DOHH2 (cell line): ENCODE measurements around the gene LHX2.

ENCODE experiments used
- CTCF ChIP-seq: fragments of 200-600 bp; sonication (generic); IDR thresholded peaks from one replicate; pipeline ENCODE4 v1.5.1; 2014; ENCODE audit warnings: antibody characterized with exemption, mild to moderate bottlenecking, low read depth, low read length; ENCODE audit not compliant: poor library complexity, severe bottlenecking
- EZH2phosphoT487 ChIP-seq: fragments of 200-600 bp; sonication (generic); IDR thresholded peaks from 2 replicates; pipeline ENCODE4 v1.6.1; 2017; ENCODE audit warnings: borderline replicate concordance, mild to moderate bottlenecking, antibody characterized with exemption, low read length, moderate library complexity, mixed read lengths

GRCh38 chr9:124068251-124068650 is 56.7 kb downstream of the LHX2 start:
- TF ChIP-seq CTCF (no peak), EZH2phosphoT487 (no peak)
